Measurements from ENCODE around the gene ZNF652.

DNA sequence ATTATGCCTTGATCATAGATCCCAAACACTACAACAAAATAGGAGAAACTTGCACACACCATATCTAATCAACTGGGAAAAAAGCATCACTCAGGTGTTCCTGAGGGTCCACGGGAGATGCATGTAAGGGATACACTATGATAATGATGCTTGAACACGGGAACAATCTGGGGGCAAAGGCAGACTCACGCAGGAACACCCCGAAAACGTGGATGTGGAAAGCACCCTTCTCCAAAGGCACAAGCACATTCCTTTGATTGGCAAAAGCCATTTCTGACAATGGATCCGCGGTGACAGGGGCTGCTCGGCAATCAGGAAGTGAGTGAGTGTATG lies 1.3 kb downstream of the ZNF652 start:
- no peak for TF ChIP-seq POLR2AphosphoS5 (IDR thresholded peaks at IDR 0.05; ENCODE audit: low read depth, low read length)
- no peak for TF ChIP-seq POLR2A (IDR thresholded peaks at IDR 0.05; ENCODE audit: low read depth, low read length)
- TF ChIP-seq PAX5 (IDR thresholded peaks at IDR 0.05; ENCODE audit: insufficient read depth, low read length, severe bottlenecking): no peak
- TF ChIP-seq TAF1 (IDR thresholded peaks at IDR 0.05; ENCODE audit: low read depth, low read length): no peak
